22Rv1 (cell line): ENCODE measurements around the gene OR13F1.
"Not testable (repeated sequence)": the region's sequence is repeated elsewhere in the genome, so short reads cannot be mapped to it uniquely, and the experiment has no call there.

Experiments
- H3K27ac ChIP-seq: fragments of 450-650 bp; 2 replicates; pipeline ENCODE4 v1.5.1; 2017
- CTCF ChIP-seq: fragments of 450-650 bp; IDR thresholded peaks from 2 replicates; pipeline ENCODE4 v1.5.1; 2017; ENCODE audit warnings: mild to moderate bottlenecking
- ZFX ChIP-seq: fragments of 450-650 bp; IDR thresholded peaks from 2 replicates; pipeline ENCODE4 v1.6.1; 2017; ENCODE audit warnings: antibody characterized with exemption, borderline replicate concordance

OR13F1 gene

GRCh38 chr9:104503440-104503839 lies 623 bp upstream of the OR13F1 start:
- H3K27ac ChIP-seq: no peak overlapping the region
- TF ChIP-seq CTCF (no peak), ZFX (no peak)

GRCh38 chr9:104506565-104506964 lies 2.5 kb downstream of the OR13F1 start:
- no peak overlapping the region for H3K27ac ChIP-seq
- TF ChIP-seq CTCF (no peak), ZFX (no peak)

- TF ChIP-seq CTCF: no peak
- TF ChIP-seq ZFX: no peak
- H3K27ac ChIP-seq: no peak overlapping the region
These were observed 10.8 kb downstream of the OR13F1 start for GRCh38 chr9:104514901-104515300.

GRCh38 chr9:104520241-104520640 lies 16.2 kb downstream of the OR13F1 start:
- not testable (repeated sequence) for H3K27ac ChIP-seq

GRCh38 chr9:104527109-104527508 lies 23.0 kb downstream of the OR13F1 start, which contains the start of gene OR13C4:
Gene OR13C4 (minus strand): TSS chr9:104527209. CDS start chr9:104527209, 0 bp downstream.
- no peak within 1 kb of the TSS for H3K27ac ChIP-seq
- TF ChIP-seq ZFX (no peak), CTCF (no peak)

- H3K27ac ChIP-seq: no peak within 1 kb of the TSS
- TF ChIP-seq CTCF (no peak), ZFX (no peak)
These were observed 32.7 kb downstream of the OR13F1 start, which contains the start of gene OR13C3 for GRCh38 chr9:104536756-104537155. Gene OR13C3 (minus strand): TSS chr9:104536856. CDS start chr9:104536723, 133 bp downstream.

GRCh38 chr9:104539275-104539674 lies 35.2 kb downstream of the OR13F1 start:
- H3K27ac ChIP-seq: no peak overlapping the region
- TF ChIP-seq ZFX: no peak
- no peak for TF ChIP-seq CTCF

GRCh38 chr9:104544644-104545043 lies 40.6 kb downstream of the OR13F1 start:
- TF ChIP-seq ZFX (no peak), CTCF (no peak)
- H3K27ac ChIP-seq: no peak overlapping the region
